Measurements from ENCODE around the gene SPACDR. TPM values are rescaled to one million over a fixed set of nuclear protein-coding genes. Genes with fewer than 3 reads are reported as not detected.
A peak's percentile ranks its signal among the peaks of the same experiment; 100 is the strongest.

Gene SPACDR
- total and polyA plus RNA-seq, 9 of the 15 experiments (the other 6 are each of a cell fraction or from before 2014, with no cell fraction given), result 0.07 to 0.55 (median 0.14) TPM; not detected in 1

GRCh38 chr7:100437150-100438100 is 26.6 kb downstream of the SPACDR start (continued):
- no peak for TF ChIP-seq MGA (IDR thresholded peaks at IDR 0.05)
- TF ChIP-seq E2F6 (IDR thresholded peaks at IDR 0.05; ENCODE audit: borderline replicate concordance in 1 of 2, extremely low read depth in 1 of 2, insufficient read depth in 1 of 2, insufficient read length in 1 of 2, low read depth in 1 of 2, low read length in 1 of 2, poor library complexity in 1 of 2, severe bottlenecking in 1 of 2), result peak in 1 of 2 experiments; percentile 23
- no peak for TF ChIP-seq TCFL5 (CRISPR knock-in tag; conservative IDR thresholded peaks at IDR 0.05)
- TF ChIP-seq NR4A1 (CRISPR knock-in tag; IDR thresholded peaks at IDR 0.05), result no peak
- TF ChIP-seq NR4A1 (tag; IDR thresholded peaks at IDR 0.05), result 0 out of 2 replicates have a peak, but pooled peaks have one; percentile 7
- TF ChIP-seq SP1 (CRISPR knock-in tag; IDR thresholded peaks at IDR 0.05), result no peak
- TF ChIP-seq BCOR (IDR thresholded peaks at IDR 0.05), result 0 out of 2 replicates have a peak, but pooled peaks have one; percentile 6
- no peak for TF ChIP-seq MEIS2 (IDR thresholded peaks at IDR 0.05; ENCODE audit: partially characterized antibody)

All from K562 (cell line).